Stimulated activated CD4-positive, alpha-beta T cell treated with anti-CD3 and anti-CD28 coated beads, Interleukin-2, amount 100 ng/mL, for 48 hours (primary cell): ENCODE measurements around the gene HUS1.

Experiments used
- DNase-seq, 2 donors: peaks; one replicate each; pipeline ENCODE4 v3.0.0-alpha.2; 2020

Gene HUS1

DNA sequence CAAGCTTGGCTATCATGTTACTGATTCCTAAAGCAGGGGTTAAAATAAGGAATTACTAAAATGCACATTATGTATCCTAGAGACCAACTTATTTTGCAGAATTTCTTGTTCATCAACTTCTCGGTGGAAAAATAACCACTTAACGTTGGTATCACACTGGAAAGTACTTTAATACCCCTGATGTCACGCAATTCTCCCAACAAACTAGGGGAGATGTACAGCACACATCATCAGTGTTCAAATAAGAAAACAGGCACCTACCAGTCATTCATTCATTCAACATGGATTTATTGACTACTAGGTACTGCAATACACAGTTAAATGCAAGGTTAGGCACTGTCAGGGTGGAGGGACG lies 648 bp downstream of the HUS1 start:
- no peak for DNase-seq

- DNase-seq = no peak
Observed at GRCh38 chr7:47973739-47974138, 5.7 kb downstream of the HUS1 start.

DNA sequence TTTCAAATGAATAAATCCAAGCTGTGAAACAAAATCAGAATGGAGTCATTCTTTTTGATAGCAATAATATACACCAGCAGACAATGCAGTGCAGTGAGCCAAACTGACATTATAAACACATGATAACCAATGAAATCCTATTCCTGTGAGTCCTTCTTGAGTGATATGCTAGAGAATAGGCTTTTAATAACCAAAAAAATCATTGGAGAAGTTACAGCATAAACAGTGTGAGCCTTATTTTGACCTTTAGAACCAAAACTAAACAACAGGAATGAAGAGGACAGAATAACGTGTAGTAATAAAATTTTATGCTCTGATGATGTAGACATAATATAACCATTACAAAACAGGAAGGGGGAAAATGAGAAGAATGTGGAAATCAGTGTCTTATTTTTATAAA lies 8.7 kb downstream of the HUS1 start:
- no peak for DNase-seq

- peak; percentile 41 to 53 for DNase-seq
Observed at GRCh38 chr7:47968847-47969774, 10.3 kb downstream of the HUS1 start.

DNA sequence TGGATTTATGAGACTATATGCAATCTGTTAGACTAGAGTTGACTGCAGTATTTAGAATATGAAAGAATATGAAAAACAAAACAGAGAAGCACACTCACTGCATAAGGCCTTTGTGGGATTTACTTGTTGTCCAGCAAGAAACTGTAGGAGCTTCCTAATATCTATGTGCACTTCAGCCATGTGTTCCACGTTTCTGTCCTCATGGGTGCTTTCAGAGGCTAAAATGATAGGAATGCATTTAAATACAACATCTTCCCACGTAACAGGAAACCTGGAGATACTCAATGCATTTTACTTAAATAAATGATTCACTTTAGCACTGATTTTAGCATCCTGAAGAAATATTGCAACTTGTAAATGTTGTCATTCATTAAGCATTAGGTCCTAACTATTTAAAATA lies 11.7 kb downstream of the HUS1 start:
- DNase-seq = no peak

GRCh38 chr7:47967123-47967522 lies 12.3 kb downstream of the HUS1 start:
- no peak for DNase-seq

DNA sequence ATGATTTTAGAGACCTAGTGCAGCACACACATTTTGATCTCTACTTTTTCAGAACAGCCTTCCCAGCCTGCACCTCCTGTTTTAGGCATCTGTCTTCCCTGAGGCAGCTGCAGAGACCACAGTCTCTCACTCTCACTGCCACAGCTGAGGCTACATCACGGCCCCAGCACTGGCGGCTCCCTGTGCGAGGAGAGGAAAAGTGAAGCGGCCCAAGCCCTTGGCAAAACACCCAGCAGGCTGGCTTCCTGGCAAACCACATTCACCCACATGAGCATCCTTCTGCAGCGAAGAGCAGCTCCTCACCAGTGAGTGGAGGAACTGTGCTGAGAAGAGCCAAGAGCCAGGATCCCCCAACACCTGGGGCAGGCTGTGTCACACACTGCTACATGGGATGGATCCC lies 14.0 kb downstream of the HUS1 start:
- no peak for DNase-seq

- DNase-seq = no peak
Observed at GRCh38 chr7:47962262-47962661, 17.2 kb downstream of the HUS1 start.

- no peak for DNase-seq
Observed at GRCh38 chr7:47957156-47957555, 22.3 kb downstream of the HUS1 start.

DNA sequence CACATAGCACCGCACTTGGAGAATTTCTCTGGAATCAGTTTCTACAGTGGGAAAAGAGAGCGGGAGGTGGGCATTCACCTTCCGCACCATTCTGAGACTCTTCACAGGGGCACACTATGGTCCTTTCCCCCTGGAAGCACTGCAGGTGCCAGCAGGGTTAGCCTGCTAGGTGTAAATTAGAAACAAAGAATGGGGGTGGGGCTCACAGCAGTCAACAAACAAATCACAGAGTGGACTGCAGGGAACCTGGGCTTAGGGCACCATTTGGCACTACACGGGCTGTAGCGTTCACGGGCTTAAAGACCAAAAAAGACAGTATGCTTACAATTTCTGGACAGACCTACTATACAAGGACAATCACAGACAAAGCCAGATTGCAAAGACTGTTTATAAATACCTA lies 23.2 kb downstream of the HUS1 start:
- DNase-seq = no peak

DNA sequence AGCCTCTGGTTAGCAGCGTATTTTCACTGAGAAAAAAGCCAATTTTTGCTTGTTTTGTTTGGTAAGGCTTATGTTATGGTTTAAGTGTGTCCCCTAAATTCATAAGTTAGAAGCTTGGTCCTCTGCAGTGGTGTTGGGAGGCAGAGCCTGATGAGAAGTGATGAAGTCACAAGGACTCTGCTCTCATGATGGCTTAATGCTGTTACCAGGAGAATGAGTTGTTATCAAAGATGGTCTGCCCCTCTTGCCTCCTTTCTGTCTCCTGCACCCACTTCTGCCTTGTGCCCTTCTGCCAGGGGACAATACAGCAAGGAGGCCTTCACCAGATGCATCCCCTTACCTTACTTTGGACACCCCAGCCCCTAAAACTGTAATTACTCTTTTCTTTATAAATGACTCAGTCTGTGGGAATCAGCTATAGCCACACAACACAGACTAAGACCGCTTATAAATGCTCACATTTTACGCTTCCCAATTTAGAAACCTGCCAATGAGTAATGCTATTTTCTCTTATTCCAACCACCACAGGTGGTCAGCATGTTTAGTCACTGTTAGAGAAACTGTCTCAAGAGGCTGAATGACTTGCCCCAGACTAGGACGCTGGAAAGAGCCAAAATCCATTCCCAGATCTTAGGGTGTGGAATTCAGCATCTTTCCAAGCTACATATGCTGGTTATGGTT lies 25.0 kb downstream of the HUS1 start:
- DNase-seq = no peak

- no peak for DNase-seq
Observed at GRCh38 chr7:47953822-47954221, 25.6 kb downstream of the HUS1 start.

GRCh38 chr7:47952224-47952623 lies 27.2 kb downstream of the HUS1 start:
- no peak for DNase-seq

GRCh38 chr7:47951374-47951773 lies 28.0 kb downstream of the HUS1 start:
- DNase-seq = no peak

- DNase-seq = no peak
Observed at GRCh38 chr7:47950714-47951113, 28.7 kb downstream of the HUS1 start.

- DNase-seq = no peak
Observed at GRCh38 chr7:47949703-47950102, 29.7 kb downstream of the HUS1 start.

DNA sequence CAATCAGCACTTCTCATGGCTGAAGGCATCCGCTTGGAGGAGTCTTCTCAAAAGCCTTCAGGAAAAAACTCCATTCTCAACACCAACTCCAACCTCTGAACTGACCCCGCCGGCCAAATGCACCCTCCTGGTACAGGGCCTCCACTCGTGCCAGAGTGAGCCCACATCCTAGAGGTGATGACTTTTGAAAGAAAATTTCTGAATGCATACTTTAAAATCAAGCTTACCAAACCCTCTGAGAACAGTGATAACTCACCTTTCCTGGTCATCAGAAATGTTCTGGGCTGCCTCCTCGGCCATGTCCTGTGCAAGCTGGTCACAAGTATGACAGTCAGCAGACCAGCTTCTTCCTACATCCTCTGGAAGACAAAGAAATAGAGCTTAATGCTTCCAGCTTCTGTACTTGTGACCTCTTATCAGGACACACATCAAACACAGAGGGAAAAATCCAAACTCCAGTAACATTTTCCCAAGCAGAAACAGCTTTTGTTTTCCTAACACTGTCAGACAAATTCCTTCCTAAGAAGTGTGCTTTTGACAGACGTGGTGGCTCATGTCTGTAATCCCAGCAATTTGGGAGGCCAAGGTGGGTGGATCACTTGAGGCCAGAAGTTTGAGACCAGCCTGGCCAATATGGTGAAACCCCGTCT lies 31.1 kb downstream of the HUS1 start, which contains the start of gene PKD1L1:
Gene PKD1L1, minus strand, starts transcription at position 326 of the 650 bp plus-strand sequence. Its CDS starts 26 bp downstream, at position 300.
- no peak for DNase-seq

GRCh38 chr7:47947355-47947749 lies 32.1 kb downstream of the HUS1 start:
- DNase-seq = no peak

DNA sequence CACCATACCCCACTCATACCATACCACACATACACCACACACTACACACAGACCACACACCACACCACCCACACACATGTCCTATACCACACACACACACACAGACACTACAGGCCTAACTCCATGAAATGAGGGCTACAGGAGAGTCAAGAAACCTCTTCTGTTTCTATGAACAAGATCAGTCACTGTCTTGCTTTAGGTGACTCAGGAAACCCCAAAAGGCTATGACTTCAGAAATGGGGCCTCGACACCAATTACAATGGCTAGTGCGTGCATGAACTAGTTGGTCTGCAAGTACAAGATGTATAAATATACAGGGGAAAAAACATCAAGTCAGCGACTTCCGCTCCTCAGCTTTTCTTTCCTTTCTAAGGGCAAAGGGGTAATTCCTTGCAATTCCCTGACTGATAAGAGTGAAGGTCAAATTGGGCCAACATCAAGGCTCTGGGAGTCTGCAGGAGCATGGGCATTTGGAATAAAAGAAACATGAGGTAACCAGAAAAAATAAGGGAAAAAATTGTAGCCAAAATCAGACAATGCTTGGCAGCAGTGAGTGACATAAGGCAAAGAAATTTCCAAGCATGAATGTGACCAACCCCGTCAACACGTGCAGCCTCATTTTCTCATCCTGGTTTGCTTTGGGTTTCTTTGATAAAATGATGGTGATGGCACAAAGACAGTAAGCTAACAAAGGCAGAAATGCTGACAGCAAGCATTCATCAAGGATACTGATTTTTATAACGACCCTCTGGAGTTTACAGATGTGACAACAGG lies 32.6 kb downstream of the HUS1 start:
- DNase-seq = no peak

DNA sequence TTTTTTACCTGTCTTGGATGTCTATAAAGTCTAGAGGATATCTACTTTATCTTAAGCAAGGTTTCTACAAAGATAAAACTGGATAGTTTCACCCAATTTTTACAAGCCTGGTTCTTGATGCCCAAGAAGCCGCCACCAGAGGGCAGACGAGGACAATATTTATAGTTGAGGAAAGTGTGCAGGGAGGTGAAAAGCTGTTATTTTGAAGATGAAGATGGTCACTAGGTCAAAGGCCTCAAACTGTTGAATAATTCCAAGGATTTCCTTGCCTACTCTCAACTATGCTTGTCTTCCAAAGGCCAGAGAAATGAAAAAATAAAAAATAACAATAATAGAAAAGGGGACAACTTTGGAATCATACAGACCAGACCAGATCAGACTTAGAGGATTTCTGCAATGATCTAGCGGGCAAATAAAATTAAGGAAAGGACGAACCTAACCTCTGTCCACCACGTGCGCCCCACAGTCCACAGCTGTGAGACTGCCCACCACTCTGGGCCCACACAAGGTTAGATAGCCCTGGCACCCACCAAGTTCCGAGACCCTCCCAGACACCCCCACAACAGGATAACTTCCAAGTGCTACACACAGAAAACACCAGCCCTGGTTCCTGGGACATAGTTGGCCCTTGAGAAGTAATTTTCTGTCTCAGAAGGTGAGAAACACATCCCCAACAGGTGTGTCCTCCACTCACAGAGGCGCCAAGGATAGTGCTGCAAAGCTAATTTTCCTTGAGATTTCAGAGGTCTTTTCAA lies 34.0 kb downstream of the HUS1 start:
- peak; percentile 75 to 79 for DNase-seq

DNA sequence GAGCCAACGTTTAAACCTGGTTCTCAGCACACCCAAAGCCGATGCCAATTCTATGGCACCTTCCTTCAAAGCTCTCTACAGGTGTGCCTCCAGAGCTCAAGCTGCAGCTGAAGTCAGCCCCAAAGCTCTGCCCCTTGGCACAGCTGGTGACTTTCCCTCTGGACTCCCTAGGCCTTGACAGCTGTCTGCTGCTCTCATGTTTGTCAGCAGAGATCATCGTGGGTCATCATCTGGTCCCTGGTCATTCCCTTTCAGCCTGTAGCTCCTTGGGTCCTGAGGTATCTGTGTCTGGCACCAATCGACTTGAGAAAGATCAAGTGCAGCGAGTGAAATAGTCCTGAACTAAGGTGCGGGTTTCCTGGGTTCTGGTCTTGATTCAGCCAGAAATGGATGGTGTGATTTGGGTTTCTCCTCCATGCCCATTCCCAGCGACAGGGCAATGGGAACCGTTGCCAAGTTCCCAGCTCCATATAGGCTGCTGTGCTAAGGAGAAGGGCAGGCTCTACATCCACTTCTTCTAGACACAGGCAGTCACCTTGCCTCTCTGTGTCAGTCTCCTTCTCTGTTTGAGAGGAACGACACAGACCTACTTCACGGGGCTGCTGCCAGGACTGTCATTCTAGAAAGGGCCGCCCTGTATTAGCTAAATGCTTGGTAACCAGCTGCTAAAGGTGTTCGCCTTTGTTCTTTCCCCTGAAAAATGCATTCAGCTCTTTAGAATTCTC lies 34.7 kb downstream of the HUS1 start:
- no peak for DNase-seq
